Stimulated activated CD8-positive, alpha-beta memory T cell treated with anti-CD3 and anti-CD28 coated beads, Interleukin-15, amount 100 ng/mL, for 48 hours (primary cell): ENCODE data around the gene CASP5.
"Not testable (repeated sequence)": the region's sequence is repeated elsewhere in the genome, so short reads cannot be mapped to it uniquely, and the experiment has no call there.

Source experiments
- DNase-seq, 2 donors: peaks; one replicate each; pipeline ENCODE4 v3.0.0-alpha.2; 2020; ENCODE audit warnings: low read depth in 2 of 2

The CASP5 gene

DNA sequence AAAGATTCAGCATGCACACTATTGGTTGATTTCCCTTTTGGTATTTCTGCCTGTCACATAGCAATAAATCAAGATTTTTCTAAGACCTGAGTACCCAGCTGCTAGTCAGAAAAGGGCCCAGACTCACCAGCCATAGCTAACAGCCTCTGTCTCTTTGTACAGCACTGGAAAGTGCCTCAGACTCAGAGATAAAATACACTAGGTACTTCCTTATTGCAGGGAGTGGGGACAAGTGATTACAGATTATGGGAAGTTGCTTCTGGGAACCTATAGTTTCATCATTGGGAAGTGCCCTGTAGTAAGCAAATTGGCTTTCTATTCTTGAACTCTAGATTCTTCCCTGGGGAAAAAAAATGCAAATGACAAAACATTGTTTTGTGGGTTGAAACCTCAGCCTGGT is at the start of gene CASP5:
Gene CASP5 (minus strand): TSS at position 166 of the 400 bp plus-strand sequence. CDS start 32 bp downstream, at position 134.
- DNase-seq = no peak

DNA sequence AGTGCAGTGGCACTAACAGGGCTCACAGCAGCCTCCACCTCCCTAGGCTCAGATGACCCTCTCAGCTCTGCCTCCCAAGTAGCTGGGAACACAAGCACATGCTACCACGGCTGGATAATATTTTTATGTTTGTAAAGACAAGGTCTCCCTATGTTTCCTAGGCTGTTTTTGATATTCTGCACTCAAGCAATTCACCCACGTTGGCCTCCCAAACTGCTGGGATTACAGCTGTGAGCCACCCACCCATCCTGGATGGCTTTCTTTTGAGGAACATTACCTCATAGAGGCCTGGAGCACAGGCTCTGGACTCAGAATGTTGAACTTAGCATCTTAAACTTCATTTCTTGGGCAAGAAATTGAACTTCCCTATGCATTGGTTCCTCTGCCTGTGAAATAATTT is 49.1 kb upstream of the CASP5 start:
- DNase-seq = not testable (repeated sequence)

DNA sequence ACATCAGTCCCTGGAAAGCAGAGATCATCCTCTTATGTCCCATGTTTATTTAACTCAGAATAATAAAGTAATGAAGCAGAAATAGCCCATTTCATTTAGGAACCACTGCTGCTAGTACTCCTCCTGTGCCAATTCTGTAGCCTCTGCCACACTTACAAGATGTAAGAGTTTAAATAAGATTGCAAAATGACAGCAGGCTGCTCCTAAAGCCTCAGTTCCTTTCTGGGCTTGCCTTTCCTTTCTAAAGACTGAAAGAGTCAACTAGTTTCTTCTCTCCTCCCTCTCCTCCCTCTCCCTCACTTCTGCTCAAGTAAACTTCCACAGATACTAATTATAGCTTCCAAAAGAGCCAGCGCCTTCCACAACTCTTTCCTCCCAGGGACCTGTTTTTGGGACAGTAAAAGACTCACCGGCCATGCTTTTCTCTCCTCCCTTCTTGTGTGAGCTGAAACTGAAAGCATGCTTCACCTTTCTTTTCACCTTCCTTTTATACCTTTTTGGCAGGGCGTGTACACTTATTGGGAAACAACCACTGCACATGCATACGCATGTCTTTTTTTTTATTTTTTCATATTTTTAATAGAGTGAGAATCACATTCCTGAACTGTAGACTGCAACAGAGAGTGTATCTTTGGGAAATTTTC is 48.2 kb upstream of the CASP5 start:
- DNase-seq = no peak

DNA sequence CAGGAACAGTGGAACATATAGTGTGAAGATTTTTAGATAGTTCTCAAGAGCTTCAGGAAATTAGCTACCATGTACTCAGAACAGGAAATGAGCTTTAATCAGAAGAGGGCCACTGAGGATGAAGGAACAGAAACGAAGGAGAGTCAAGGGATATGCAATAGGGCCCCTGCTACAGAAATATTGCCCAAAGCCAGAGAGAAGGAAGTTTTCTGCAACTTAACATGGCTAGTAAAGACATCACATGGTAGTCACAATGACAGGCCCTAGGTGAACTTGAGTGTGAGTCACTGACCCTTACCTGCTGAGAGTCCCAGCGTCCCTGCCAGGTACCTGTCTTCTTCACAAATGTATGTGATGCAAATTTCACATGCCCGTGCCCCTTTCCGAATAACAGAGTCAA is 47.3 kb upstream of the CASP5 start:
- no peak for DNase-seq

DNA sequence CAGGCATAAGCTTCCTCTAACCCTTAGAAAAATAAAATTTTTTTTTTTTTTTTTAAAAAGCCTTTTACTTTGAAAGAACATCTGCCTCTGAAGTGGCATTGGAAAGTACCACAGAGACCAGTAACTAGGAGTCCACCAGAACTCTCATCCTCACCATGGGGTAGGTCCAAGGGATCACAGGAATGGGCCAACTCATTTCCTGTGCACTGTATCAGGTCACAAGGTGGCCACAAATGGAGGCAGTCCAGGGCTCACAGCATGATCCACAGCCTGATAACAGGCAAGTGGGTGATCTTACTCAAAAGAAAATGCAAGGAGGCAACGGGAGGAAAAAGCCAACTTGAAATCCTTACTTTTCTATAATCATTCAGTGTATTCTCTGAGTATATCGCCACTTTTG is 46.8 kb upstream of the CASP5 start:
- not testable (repeated sequence) for DNase-seq

DNA sequence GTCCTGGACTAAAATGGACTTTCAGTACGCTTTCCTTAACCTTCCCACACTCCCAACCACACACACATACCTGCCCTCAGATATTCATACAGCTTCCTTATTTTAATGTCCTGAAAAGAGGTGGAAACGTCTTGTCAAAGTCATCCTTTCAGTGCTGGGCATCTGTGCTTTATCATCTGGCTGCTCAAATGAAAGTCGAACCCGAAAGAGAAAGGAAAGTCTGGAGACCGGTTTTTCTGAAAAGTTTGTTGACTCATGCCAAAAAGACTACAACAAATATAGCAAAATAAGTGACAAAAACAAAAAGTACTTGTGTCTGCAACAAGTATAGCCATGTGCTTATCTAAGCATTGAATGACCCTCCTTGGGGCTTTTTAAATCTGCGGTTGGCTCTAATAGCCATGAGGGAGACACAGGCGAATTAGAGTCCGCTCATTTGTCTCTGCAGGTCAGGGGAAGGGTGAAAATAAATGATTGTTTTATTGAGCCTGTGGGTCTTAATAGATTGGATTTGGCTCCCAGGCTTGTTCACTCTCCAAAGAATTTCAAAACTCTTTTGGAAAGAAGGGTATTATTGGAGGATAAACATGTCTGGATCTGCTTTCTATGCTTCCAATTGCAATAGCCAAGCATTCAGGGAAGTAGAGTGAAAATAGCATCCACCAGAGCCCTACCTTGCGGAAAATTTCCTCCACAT is 40.4 kb upstream of the CASP5 start:
- DNase-seq = not testable (repeated sequence)

DNA sequence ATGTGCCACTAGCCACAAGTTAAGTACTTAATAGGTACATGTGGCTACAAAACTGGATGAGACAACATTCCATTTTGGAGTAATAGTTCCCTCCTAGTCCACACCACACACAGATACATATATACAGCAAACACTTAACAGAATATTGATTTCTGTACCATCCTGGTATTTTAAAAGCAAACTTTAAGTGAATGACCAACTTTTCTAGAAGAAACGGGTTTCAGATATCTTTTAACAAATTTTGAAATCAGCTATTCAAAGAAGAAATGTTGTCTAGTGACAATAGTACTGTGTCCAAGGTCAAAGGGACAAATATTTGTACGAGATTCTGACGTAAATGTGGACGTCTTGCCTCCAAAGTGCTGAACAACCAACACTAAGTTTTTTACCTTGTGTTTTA is 34.5 kb upstream of the CASP5 start:
- DNase-seq = no peak

DNA sequence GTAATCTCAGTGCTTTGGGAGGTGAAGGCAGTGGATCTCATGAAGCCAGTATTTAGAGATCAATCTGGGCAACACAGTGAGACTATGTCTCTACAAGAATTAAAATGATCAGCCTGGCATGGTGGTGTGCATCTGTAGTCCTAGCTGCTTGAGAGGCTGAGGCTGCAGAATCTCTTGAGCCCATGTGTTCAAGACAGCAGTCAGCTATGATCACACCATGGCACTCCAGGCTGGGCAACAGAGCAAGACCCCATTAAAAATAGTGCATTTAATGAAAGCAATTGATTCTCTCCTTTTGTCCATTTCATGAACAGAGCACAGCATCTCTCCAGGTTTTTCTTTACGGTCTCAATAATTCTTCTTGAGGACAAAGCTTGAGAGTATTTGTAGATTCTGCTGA is 33.5 kb upstream of the CASP5 start:
- no peak for DNase-seq

DNA sequence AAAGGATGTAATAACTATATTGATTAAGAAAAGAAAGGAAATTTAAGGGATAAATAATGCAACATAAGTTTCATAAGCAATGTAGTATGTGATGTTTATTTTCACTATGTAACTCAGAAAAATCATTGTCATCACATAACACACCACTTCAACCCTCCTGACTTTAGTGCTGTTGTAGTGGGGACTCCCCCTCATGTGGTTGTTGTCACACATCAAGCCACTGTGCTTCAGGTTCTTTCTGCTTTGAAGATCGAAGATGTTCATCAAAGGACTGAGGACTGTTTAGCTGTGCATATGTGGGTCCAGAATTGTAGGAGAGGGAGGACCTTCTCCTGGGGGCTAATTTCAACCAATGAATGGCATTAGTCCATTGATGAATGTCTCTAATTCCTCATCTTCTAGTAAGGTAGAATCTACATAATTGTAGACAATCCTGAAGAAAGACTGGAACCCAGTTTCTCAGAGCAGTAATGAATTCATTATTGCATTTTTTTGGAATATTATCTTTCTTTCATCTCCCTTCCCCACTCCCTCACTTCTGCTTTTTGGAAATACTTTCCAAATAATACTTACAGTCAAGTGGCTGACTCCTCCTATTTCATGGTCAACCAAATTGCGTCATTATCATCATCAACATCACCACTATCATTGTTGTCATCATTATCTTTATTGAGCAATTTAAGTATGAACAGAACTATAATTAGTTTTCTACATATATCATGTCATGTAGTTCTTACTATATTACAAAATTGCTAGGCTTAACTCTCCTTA is 31.9 kb upstream of the CASP5 start:
- no peak for DNase-seq

DNA sequence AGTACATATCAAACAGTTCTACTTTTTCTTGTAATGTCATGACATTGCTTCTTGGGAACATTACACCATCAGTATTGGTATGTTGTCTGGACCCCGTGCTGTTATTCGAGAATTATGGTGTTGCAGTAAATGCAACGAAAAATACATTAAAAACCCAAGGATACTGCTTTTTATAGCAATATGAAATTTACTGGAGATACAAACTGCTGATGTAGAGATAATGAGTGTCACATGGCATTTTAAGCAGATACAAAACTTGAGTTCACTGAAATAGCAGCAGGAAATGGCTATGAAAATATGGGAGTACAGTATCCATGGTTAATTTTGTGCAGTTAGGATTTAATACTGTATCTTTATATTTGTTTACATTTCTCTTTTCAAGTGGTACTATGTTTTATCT is 29.5 kb upstream of the CASP5 start:
- DNase-seq = no peak

DNA sequence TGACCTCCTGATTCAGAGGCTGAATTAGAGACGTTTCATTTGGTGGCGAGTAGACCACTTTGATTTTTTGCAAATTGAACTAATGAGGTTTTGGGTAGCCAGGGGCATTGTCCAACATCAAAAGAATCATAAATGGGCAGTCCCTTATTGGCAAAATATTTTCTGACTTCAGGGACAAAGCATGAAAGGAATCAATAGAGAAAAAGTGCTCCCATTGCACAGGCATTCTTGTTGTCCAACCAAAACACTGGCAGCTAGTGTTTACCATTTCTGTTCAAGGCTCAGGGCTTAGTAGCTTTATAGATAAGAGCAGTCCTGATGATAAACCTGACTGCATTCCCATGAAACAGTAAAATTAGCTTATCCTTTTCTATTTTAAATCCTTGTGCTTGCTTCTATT is 28.6 kb upstream of the CASP5 start:
- no peak for DNase-seq

DNA sequence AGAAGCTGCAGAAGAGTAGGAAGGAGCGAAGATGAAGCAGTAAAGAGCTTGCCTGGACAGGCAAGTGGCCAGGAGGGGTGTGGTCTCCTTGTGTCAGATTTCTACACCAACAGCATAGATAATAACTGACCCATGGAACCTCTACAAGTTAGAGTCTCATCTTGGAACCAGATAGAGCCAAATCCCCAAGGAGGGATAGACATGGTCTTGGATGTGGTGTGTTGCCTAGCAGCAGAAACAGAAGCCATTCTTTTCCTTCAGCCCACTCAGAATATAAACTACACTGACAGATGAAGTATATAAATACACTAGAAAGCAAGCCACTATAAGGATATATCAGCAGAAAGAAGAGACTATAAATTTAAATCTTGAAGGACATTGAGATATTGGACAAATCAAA is 26.5 kb upstream of the CASP5 start:
- no peak for DNase-seq

DNA sequence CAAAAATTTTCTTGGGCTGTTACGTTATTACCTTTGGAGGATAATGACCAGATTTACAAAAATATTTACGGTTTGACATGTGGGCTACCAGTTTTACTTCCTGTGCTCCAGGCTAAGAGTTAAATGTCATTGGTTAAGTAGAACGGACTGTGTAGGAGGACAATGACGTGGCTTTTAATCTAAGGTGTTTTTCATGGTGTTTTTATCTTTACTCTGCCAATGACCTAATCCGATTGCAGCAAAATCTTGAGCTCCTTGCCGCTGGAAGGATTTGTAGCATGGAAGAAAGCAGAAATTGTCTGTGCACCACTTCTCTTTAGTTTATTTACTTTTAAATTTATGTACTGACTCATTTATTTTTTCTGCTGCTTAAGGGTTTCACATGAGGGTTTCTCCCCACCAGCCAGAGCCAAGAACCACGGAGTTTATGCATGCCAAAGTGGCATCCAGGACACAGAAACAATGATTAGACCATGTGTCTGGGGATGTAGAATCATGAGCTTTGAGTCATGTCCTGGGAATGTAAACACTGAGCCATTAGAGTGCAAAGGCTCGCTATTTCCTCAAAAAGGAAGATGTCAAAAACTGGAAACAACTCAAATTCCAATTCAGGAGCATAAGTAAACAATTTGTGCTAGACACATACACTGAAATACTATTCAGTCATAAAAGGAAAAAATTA is 24.1 kb upstream of the CASP5 start:
- DNase-seq = no peak

DNA sequence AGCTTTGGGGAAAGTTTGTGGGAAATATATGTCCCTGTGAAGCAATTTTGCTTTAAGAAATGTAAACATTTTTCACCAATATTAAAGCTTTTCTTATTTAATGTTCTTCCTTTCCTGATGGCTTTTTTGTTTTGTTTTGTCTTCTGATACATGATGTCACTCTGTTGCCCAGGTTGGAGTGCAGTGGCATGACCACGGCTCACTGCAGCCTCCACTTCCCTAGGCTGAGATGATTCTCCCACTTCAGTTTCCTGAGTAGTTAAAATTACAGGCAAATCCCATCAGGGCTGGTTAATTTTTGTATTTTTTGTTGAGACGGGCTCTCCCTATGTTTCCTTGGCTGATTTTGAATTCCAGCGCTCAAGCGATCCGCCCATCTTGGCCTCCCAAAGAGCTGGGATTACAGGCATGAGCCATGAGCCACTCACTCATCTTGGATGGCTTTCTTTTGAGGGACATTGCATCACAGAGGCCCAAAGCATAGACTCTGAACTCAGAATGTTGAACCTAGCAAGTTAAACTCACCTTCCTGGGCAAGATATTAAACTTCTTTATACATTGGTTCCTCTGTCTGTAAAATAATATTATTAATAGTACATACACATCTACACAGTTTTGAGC is 22.8 kb upstream of the CASP5 start:
- DNase-seq = no peak

DNA sequence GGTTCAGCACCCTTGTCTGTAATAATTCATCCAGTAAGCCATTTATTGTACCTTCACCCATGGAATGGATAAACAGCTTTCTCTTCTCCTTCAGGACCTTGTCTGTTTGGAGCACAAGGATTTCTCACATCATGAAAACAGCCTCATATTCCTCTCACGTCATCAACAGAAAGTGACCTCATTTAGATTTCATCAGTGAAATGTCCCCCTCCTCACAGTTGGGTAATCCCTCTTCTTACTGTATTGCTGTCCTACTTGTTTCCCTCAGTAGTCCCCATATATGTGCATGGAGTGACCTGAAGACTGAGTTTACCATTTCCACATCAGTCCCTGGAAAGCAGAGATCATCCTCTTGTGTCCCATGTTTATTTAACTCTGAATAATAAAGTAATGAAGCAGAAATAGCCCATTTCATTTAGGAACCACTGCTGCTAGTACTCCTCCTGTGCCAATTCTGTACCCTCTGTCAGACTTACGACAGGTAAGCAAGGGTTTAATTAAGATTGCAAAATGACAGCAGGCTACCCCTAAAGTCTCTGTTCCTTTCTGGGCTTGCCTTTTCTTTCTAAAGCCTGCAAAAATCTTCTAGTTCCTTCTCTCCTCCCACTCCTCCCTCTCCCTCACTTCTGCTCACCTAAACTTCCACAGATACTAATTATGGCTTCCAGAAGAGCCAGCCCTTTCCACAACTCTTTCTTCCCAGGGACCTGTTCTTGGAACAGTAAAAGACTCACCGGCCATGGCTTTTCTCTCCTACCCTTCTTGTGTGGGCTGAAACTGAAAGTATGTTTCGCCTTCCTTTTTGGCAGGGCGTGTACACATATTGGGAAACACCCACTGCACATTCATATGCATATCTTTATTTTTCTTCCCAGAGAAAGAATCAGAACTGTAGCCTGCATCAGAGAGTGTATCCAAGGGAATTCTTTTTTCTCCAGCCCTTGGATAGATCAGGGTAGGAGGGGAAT is 21.9 kb upstream of the CASP5 start, which contains the start of gene CARD16:
Gene CARD16 (minus strand): TSS at position 779 of the 968 bp plus-strand sequence. CDS start 38 bp downstream, at position 741.
- DNase-seq = peak in 1 of 2 donors; percentile 27

DNA sequence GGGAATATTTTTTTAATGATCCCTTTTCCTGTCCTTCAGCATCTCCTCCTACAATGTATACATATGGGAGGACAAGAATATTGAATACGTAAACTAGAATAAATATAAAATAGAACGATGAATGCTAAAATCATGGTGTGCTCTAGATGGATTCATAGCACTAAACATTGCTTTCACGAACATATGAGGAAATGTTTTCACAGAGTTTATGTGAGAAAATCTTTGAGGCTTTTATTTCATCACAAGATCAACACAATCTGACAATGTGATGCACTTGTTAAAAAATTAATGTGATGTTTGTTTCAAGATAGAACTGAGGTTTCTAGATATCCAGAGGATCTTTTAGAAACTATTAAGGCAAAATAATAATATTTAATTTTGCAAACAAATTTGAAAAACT is 19.2 kb upstream of the CASP5 start:
- no peak for DNase-seq

DNA sequence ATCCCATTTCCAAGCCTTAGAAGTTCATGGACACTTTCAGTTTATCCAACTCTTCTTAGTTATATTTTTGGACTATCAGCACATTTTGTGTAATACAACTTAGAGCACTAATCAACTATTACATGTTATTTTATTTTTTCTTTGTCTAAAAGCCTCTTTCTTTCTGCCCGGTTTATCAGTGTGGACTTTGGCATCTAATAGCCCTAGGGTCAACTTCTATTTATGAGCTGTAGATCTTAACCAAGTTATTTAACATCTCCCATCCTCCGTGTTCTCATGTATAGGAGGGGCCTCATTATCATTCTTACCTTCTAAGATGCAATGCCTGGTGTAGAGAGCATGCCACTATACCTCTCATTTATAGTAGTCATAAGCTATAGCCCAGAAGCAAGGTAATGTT is 17.7 kb upstream of the CASP5 start:
- no peak for DNase-seq

DNA sequence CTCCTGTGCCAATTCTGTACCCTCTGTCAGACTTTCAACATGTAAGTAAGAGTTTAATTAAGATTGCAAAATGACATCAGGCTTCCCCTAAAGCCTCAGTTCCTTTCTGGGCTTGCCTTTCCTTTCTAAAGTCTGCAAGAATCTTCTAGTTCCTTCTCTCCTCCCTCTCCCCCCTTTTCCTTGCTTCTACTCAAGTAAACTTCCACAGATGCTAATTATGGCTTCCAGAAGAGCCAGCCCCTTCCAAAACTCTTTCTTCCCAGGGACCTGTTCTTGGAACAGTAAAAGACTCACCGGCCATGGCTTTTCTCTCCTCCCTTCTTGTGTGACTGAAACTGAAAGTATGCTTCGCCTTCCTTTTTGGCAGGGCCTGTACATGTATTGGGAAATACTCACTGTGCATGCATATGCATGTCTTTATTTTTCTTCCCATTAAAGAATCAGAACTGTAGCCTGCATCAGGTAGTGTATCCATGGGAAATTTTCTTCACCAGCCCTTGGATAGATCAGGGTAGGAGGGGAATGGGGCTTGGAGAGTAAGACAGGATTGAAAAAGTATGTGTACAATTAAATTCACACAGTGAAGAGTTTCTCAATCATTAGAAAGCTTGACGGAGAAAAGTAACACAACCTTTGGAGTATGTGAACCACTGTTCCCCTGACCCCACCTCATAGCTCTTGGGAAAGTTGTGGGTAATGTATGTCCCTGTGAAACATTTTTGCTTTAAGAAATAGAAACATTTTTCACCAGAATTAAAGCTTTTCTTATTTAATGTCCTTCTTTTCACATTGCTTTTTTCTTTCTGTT is 12.0 kb upstream of the CASP5 start, which contains the start of gene CASP1:
Gene CASP1 (minus strand): TSS at position 332 of the 808 bp plus-strand sequence. CDS start 31 bp downstream, at position 301.
- DNase-seq = no peak

DNA sequence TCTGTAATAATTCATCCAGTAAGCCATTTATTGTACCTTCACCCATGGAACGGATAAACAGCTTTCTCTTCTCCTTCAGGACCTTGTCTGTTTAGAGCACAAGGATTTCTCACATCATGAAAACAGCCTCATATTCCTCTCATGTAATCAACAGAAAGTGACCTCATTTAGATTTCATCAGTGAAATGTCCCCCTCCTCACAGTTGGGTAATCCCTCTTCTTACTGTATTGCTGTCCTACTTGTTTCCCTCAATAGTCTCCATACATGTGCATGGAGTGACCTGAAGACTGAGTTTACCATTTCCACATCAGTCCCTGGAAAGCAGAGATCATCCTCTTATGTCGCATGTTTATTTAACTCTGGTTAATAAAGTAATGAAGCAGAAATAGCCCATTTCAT is 11.4 kb upstream of the CASP5 start:
- DNase-seq = not testable (repeated sequence)
